Measurements from ENCODE around the gene DMXL2.
"Not testable (repeated sequence)": the region's sequence is repeated elsewhere in the genome, so short reads cannot be mapped to it uniquely, and the experiment has no call there.

The DMXL2 gene

DNA sequence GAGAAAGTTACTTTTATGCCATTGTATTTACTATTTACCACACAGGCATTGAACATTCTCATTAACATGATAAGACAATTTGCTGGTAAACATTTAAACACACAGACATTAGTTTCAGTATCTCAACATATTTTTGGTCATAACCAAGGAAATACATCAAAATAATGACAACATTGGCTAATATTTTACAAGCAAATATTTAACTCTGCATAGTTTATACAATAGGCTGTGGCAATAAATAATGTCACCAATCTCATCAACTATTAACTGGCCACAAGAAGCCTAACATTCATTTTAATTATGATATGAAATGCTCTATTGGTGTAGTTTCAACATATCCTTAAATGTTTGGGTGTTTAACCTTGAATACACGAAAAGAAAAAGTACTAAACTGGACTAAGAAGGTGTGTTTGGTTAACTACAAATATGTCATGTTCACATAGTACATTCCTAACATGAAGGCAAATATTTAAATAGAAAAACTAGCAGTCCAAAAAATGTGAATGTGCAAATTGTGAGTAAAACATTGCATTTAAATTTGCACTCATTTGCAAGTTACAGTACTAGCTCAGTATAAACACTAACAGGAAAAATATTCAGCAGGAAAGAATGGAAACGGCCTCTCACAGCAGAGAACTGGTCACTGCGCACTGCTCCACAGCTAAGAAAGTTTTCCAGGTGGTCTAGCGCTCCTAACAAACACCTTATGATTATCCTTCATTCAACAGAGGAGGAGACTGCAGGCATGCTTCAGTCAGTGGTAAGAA lies 174.5 kb downstream of the DMXL2 start:
- no peak overlapping the region for H3K4me3 ChIP-seq (replicated peaks in 1 of 2; ENCODE audit: low read depth in 2 of 2, low read length in 2 of 2)
- DNase-seq (ENCODE audit: low read depth in 2 of 2), result no peak
- TF ChIP-seq, protein P1, sequence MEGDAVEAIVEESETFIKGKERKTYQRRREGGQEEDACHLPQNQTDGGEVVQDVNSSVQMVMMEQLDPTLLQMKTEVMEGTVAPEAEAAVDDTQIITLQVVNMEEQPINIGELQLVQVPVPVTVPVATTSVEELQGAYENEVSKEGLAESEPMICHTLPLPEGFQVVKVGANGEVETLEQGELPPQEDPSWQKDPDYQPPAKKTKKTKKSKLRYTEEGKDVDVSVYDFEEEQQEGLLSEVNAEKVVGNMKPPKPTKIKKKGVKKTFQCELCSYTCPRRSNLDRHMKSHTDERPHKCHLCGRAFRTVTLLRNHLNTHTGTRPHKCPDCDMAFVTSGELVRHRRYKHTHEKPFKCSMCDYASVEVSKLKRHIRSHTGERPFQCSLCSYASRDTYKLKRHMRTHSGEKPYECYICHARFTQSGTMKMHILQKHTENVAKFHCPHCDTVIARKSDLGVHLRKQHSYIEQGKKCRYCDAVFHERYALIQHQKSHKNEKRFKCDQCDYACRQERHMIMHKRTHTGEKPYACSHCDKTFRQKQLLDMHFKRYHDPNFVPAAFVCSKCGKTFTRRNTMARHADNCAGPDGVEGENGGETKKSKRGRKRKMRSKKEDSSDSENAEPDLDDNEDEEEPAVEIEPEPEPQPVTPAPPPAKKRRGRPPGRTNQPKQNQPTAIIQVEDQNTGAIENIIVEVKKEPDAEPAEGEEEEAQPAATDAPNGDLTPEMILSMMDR (IDR thresholded peaks at IDR 0.05; ENCODE audit: low read depth, low read length), result no peak

DNA sequence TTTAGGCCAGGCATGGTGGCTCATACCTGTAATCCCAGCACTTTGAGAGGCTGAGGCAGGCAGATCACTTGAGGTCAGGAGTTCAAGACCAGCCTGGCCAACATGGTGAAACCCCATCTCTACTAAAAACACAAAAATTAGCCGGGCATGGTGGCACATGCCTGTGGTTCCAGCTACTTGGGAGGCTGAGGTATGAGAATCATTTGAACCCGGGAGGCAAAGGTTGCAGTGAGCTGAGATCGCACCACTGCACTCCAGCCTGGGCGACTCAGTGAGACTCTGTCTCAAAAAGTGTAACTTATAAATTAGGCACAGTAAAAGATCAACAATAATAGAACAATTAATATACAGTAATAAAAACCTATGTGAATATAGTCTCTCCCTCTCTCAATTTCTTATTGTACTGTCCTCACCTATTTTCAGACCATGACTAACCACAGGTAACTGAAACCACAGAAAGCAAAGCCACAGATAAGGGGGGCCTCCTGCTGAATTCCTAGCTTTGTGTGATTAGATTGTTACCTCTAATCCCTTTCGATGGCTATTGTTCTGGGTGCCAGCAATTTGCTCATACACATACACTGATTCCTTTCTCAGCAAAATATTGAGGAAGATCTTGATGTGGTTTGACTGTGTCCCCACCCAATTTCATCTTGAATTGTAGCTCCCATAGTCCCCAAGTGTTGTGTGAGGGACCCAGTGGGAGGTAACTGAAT lies 176.4 kb downstream of the DMXL2 start:
- H3K4me3 ChIP-seq (replicated peaks in 1 of 2; ENCODE audit: low read depth in 2 of 2, low read length in 2 of 2); DNase-seq (ENCODE audit: low read depth in 2 of 2): not testable (repeated sequence)

DNA sequence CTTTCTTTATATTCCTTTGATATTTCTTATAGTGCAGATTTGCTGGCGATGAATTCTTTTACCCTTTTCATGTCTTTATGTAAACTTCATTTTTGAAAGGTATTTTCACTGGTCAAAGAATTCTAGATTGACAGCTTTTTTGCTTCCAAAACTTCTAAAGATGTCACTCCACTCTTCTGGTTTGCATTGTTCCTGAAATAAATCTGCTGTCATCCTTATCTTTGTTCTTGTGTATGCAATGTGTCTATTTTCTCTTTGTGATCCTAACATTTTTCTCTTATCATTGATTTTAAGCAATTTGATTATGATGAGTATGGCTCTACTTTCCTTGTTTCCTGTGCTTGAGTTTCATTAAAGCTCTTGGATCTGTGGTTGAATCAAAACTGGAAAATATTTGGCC lies 177.8 kb downstream of the DMXL2 start:
- no peak overlapping the region for H3K4me3 ChIP-seq (replicated peaks in 1 of 2; ENCODE audit: low read depth in 2 of 2, low read length in 2 of 2)
- TF ChIP-seq, protein P1 (IDR thresholded peaks at IDR 0.05; ENCODE audit: low read depth, low read length), result no peak
- DNase-seq (ENCODE audit: low read depth in 2 of 2), result no peak

DNA sequence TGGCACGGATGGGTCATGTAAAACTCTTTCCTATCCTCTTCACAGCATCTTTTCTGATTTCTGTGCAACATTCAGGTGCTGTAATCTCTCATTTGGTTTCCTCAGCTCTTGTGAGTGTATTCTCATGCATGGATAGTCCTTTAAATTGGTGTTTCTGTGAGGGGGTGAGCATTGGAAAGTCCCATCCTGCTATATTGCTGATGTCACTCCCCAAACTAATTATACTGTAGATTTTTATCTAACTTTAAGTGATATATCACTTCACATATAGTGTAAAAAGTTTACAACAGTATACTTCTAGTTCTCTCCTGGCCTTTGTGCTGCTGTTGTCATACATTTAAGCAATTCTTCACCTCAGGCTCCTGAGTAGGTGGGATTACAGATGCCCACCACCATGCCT lies 178.5 kb downstream of the DMXL2 start:
- TF ChIP-seq, protein P1 (IDR thresholded peaks at IDR 0.05; ENCODE audit: low read depth, low read length), result no peak
- no peak for DNase-seq (ENCODE audit: low read depth in 2 of 2)
- no peak overlapping the region for H3K4me3 ChIP-seq (replicated peaks in 1 of 2; ENCODE audit: low read depth in 2 of 2, low read length in 2 of 2)

DNA sequence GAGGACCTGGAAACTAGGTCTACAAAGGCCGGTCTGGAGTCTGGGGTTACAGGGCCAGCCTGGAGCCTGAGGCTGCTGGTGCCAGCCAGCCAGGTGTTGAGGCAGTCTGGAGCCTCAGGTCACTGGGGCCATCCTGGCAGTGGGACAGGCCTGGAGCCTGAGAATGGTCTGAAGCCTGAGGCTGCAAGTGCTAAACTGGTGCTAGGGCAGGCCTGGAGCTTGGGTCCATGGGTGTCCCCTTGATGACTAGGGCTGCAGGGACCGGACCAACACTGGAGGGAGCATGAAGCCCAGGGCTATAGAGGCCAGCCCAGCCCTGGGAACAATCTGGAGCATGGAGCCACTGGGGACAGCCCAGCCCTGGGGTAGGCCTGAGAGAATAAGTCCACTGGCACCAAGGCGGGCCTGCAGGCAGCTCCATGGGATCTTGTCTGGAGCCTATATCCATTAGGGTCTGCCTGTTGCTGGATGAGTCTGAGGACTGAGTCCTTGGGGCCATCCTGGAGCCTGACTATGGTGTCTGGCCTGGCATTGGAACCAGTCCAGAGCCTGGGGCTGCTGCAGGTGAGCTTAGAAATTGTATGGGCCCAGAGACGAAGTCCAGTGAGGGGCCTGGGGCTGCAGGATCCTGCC lies 179.2 kb downstream of the DMXL2 start:
- TF ChIP-seq, protein P1 (IDR thresholded peaks at IDR 0.05; ENCODE audit: low read depth, low read length), result no peak
- no peak overlapping the region for H3K4me3 ChIP-seq (replicated peaks in 1 of 2; ENCODE audit: low read depth in 2 of 2, low read length in 2 of 2)
- DNase-seq (ENCODE audit: low read depth in 2 of 2), result no peak

DNA sequence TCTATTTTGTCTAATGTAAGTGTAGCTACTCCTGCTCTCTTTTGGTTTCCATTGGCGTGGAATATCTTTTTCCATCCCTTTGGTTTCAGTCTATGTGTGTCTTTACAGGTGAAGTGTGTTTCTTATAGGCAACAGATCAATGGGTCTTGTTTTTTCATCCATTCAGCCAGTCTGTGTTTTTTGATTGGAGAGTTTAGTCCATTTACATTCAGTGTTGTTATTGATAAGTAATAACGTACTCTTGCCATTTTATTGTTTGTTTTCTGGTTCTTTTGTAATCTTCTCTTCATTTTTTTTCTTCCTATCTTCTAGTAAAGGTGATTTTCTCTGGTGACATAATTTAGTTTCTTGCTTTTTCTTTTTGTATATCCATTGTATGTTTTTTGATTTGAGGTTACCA lies 184.0 kb downstream of the DMXL2 start:
- no peak overlapping the region for H3K4me3 ChIP-seq (replicated peaks in 1 of 2; ENCODE audit: low read depth in 2 of 2, low read length in 2 of 2)
- TF ChIP-seq, protein P1 (IDR thresholded peaks at IDR 0.05; ENCODE audit: low read depth, low read length), result no peak
- DNase-seq (ENCODE audit: low read depth in 2 of 2), result no peak

DNA sequence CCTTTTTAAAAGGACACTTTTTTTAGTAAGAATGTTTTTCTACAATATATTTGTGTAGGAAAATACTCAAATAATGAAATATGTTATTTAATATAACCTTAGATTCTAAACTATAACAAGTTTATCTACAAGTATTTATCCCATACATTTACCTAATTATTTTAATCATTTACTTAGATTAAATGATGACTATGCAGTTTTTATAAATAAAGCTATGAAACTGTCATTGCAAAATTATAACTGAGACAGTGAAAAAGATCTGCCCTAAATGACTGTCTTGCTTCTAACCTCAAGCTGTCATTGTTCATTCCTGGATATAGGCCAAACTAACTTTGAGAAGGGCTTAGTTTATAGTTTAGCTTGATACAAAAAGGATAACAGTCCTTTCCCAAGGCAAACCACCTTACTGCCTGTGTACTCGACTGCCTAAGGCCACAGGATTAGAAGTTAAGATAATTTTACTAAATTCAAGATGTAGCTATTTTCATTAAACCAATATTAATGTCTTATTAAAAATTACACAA lies 197.0 kb downstream of the DMXL2 start:
- DNase-seq (ENCODE audit: low read depth in 2 of 2), result no peak
- no peak overlapping the region for H3K4me3 ChIP-seq (replicated peaks in 1 of 2; ENCODE audit: low read depth in 2 of 2, low read length in 2 of 2)
- TF ChIP-seq, protein P1 (IDR thresholded peaks at IDR 0.05; ENCODE audit: low read depth, low read length), result no peak

Data from cardiac fibroblast (primary cell).